Vagina (tissue), 2 donors: Measurements from ENCODE around the gene BICDL2.

Experiments
- CTCF ChIP-seq, 3 experiments: fragments of 450-650 bp in 2 of 3; fragments of 200-600 bp in 1 of 3; sonication (generic) in 1 of 3; IDR thresholded peaks; one replicate each; pipeline ENCODE4 v1.5.1; 2017 to 2019; ENCODE audit warnings: antibody characterized with exemption in 3 of 3, mild to moderate bottlenecking in 2 of 3, moderate library complexity in 2 of 3
- POLR2A ChIP-seq, 2 donors: fragments of 450-650 bp; IDR thresholded peaks; one replicate each; pipeline ENCODE4 v1.6.1; 2017; ENCODE audit warnings: antibody characterized with exemption in 2 of 2, mild to moderate bottlenecking in 2 of 2, moderate library complexity in 2 of 2

- TF ChIP-seq CTCF (IDR thresholded peaks at IDR 0.05) = no peak
- no peak for TF ChIP-seq POLR2A (IDR thresholded peaks at IDR 0.05)
These were observed 20.8 kb downstream of the BICDL2 start for GRCh38 chr16:3015865-3016521.
